NCI-H510A (cell line): ENCODE measurements around the gene UCN3.
"Not testable (repeated sequence)": the region's sequence is repeated elsewhere in the genome, so short reads cannot be mapped to it uniquely, and the experiment has no call there.

Experiments used
- DNase-seq: peaks from one replicate; lab custom pipeline; 2025; lab: John Stamatoyannopoulos, UW

The UCN3 gene

GRCh38 chr10:5410787-5411186 lies 46.0 kb downstream of the UCN3 start:
- not testable (repeated sequence) for DNase-seq

GRCh38 chr10:5411941-5412276 lies 47.1 kb downstream of the UCN3 start:
- DNase-seq: no peak

- peak; percentile 81 for DNase-seq
Measured at GRCh38 chr10:5412277-5412941, 47.6 kb downstream of the UCN3 start, which contains the start of gene NET1. Gene NET1 (plus strand): TSS chr10:5412557. CDS start chr10:5412693, 136 bp downstream.

- DNase-seq: no peak
Measured at GRCh38 chr10:5413012-5413938, 48.5 kb downstream of the UCN3 start.

- DNase-seq: peak; percentile 67
Measured at GRCh38 chr10:5416981-5417380, 52.2 kb downstream of the UCN3 start.

- no peak for DNase-seq
Measured at GRCh38 chr10:5418584-5418983, 53.8 kb downstream of the UCN3 start.

- DNase-seq: no peak
Measured at GRCh38 chr10:5419466-5420094, 54.8 kb downstream of the UCN3 start.

- DNase-seq: no peak
Measured at GRCh38 chr10:5423771-5424170, 59.0 kb downstream of the UCN3 start.
